ENCODE results near the gene ROBO2.

Gene ROBO2

GRCh38 chr3:77468626-77469020 lies 428.7 kb downstream of the ROBO2 start:
- in situ Hi-C loops (cut with HindIII; ENCODE audit: low pct_ligation_motif_present, low sequenced_read_pairs), result no loop called here
- Histone ChIP-seq H3K36me3 (replicated peaks) (no peaks in the 10 kb centered on the region), H3K27me3 (replicated peaks) (no peaks in the 10 kb centered on the region), H3K27ac (no peak overlapping the region), H3K4me3 (ENCODE audit: low read depth, low read length) (no peak overlapping the region)
- TF ChIP-seq CTCF (IDR thresholded peaks at IDR 0.05; ENCODE audit: low read depth, low read length, missing control alignments), result no peak
- DNase-seq, result no peak

- H3K36me3 ChIP-seq (replicated peaks), result no peaks in the 10 kb centered on the region
- in situ Hi-C loops (cut with HindIII; ENCODE audit: low pct_ligation_motif_present, low sequenced_read_pairs), result no loop called here
- TF ChIP-seq CTCF (IDR thresholded peaks at IDR 0.05; ENCODE audit: low read depth, low read length, missing control alignments), result no peak
- no peaks in the 10 kb centered on the region for H3K27me3 ChIP-seq (replicated peaks)
- DNase-seq, result no peak
- no peak overlapping the region for H3K4me3 ChIP-seq (ENCODE audit: low read depth, low read length)
- H3K27ac ChIP-seq, result no peak overlapping the region
Measured at GRCh38 chr3:77475507-77475906, 435.6 kb downstream of the ROBO2 start.

- no peak for TF ChIP-seq CTCF (IDR thresholded peaks at IDR 0.05; ENCODE audit: low read depth, low read length, missing control alignments)
- Histone ChIP-seq H3K27ac (no peak overlapping the region), H3K36me3 (replicated peaks) (no peaks in the 10 kb centered on the region), H3K27me3 (replicated peaks) (no peaks in the 10 kb centered on the region), H3K4me3 (ENCODE audit: low read depth, low read length) (no peak overlapping the region)
- in situ Hi-C loops (cut with HindIII; ENCODE audit: low pct_ligation_motif_present, low sequenced_read_pairs), result no loop called here
- DNase-seq, result no peak
Measured at GRCh38 chr3:77479021-77479420, 439.1 kb downstream of the ROBO2 start.

GRCh38 chr3:77489216-77489615 lies 449.3 kb downstream of the ROBO2 start:
- DNase-seq, result no peak
- Histone ChIP-seq H3K36me3 (replicated peaks) (no peaks in the 10 kb centered on the region), H3K27ac (no peak overlapping the region), H3K27me3 (replicated peaks) (no peaks in the 10 kb centered on the region), H3K4me3 (ENCODE audit: low read depth, low read length) (no peak overlapping the region)
- in situ Hi-C loops (cut with HindIII; ENCODE audit: low pct_ligation_motif_present, low sequenced_read_pairs), result no loop called here
- no peak for TF ChIP-seq CTCF (IDR thresholded peaks at IDR 0.05; ENCODE audit: low read depth, low read length, missing control alignments)

GRCh38 chr3:77491961-77492360 lies 452.1 kb downstream of the ROBO2 start:
- DNase-seq, result no peak
- Histone ChIP-seq H3K27ac (no peak overlapping the region), H3K4me3 (ENCODE audit: low read depth, low read length) (no peak overlapping the region), H3K27me3 (replicated peaks) (no peaks in the 10 kb centered on the region), H3K36me3 (replicated peaks) (no peaks in the 10 kb centered on the region)
- in situ Hi-C loops (cut with HindIII; ENCODE audit: low pct_ligation_motif_present, low sequenced_read_pairs), result no loop called here
- no peak for TF ChIP-seq CTCF (IDR thresholded peaks at IDR 0.05; ENCODE audit: low read depth, low read length, missing control alignments)

- Histone ChIP-seq H3K27me3 (replicated peaks) (no peaks in the 10 kb centered on the region), H3K36me3 (replicated peaks) (no peaks in the 10 kb centered on the region), H3K4me3 (ENCODE audit: low read depth, low read length) (no peak overlapping the region), H3K27ac (no peak overlapping the region)
- no peak for DNase-seq
- no peak for TF ChIP-seq CTCF (IDR thresholded peaks at IDR 0.05; ENCODE audit: low read depth, low read length, missing control alignments)
- in situ Hi-C loops (cut with HindIII; ENCODE audit: low pct_ligation_motif_present, low sequenced_read_pairs), result no loop called here
Measured at GRCh38 chr3:77500721-77501120, 460.8 kb downstream of the ROBO2 start.
